K562 (cell line): ENCODE data around the gene FYB2. TPM values are rescaled to one million over a fixed set of nuclear protein-coding genes. Genes with fewer than 3 reads are reported as not detected.

ENCODE experiments used
- ATAC-seq: fragments of 200-7000 bp; cut with Tn5 transposase; 3 replicates; pipeline ENCODE4 v1.9.1; 2020; ENCODE audit warnings: moderate library complexity
- BruUV-seq: library from RNA; stranded (reverse); fragments of 400-500 nt; replicated peaks from 2 replicates; lab custom pipeline; 2021; lab: Mats Ljungman, UMichigan
- CTCF ChIA-PET: fragments of 300-600 bp; formaldehyde crosslinking; extraction: SDS; loops from one replicate; lab custom pipeline; 2021; ENCODE audit warnings: low intra/inter-chr PET ratio; lab: Yijun Ruan, JAX
- POLR2A ChIA-PET: fragments of 300-600, 350-650 bp; sonication (Branson Sonifier 250); formaldehyde crosslinking; extraction: SDS; loops from one replicate; lab custom pipeline; 2021; ENCODE audit warnings: antibody characterized with exemption, inconsistent platforms; lab: Yijun Ruan, JAX
- DNase-seq, 4 experiments: peaks; one replicate each; pipeline versions ENCODE4 v3.0.0 to v3.0.0-alpha.2; 2011 to 2018; ENCODE audit warnings: low spot score in 3 of 4, mixed read lengths in 3 of 4; ENCODE audit errors: extremely low read depth in 1 of 4
- FAIRE-seq: peaks from 2 replicates; lab custom pipeline; 2011; peaks lifted over from hg19 to GRCh38; lab: Jason Lieb, UNC
- H2AFZ ChIP-seq: 2 replicates; pipeline ENCODE4 v1.6.0; 2011; ENCODE audit warnings: low read depth, low read length, control low read depth, inconsistent platforms
- H3K27ac ChIP-seq: fragments of 200-600 bp; 3 replicates; pipeline ENCODE4 v1.8.0; 2011; ENCODE audit warnings: low read depth, mild to moderate bottlenecking, control low read depth, inconsistent platforms, low read length, moderate library complexity, mixed read lengths; ENCODE audit errors: extremely low read depth
- H3K27me3 ChIP-seq, 2 experiments: fragments of 300-600 bp in 1 of 2; 2 replicates in 1 of 2; 3 replicates in 1 of 2; pipeline versions ENCODE4 v1.6.0 to v1.8.0; 2011; ENCODE audit warnings: inconsistent platforms in 2 of 2, low read length in 2 of 2, mild to moderate bottlenecking in 1 of 2, mixed read lengths in 1 of 2, moderate library complexity in 1 of 2; ENCODE audit not compliant: control insufficient read depth in 2 of 2, insufficient read depth in 2 of 2
- H3K36me3 ChIP-seq: fragments of 300-600 bp; 3 replicates; pipeline ENCODE4 v1.8.0; 2011; ENCODE audit warnings: mild to moderate bottlenecking, low read length, inconsistent platforms; ENCODE audit not compliant: control insufficient read depth, insufficient read depth
- H3K4me1 ChIP-seq, 2 experiments: fragments of 200-600 bp in 1 of 2; replicated peaks in 1 of 2; 2 replicates in 1 of 2; 3 replicates in 1 of 2; pipeline versions ENCODE4 v1.5.1 to v1.8.0; 2011; ENCODE audit warnings: inconsistent platforms in 2 of 2, low read length in 2 of 2, mild to moderate bottlenecking in 1 of 2, mixed read lengths in 1 of 2, moderate library complexity in 1 of 2; ENCODE audit not compliant: control insufficient read depth in 2 of 2, insufficient read depth in 2 of 2
- H3K4me2 ChIP-seq: 2 replicates; pipeline ENCODE4 v1.6.1; 2011; ENCODE audit warnings: low read length, control low read depth, inconsistent platforms, mixed read lengths; ENCODE audit not compliant: insufficient read depth
- H3K4me3 ChIP-seq: fragments of 200-600 bp; sonication (generic), shearing (Covaris generic); 2 replicates; pipeline ENCODE4 v1.5.1; 2016; ENCODE audit warnings: control low read depth, inconsistent platforms
- H3K79me2 ChIP-seq: fragments of 200-600 bp; 3 replicates; pipeline ENCODE4 v1.8.0; 2011; ENCODE audit warnings: low read length, inconsistent platforms; ENCODE audit not compliant: control insufficient read depth, insufficient read depth
- H3K9ac ChIP-seq, 2 experiments: 2 replicates each; pipeline versions ENCODE4 v1.6.0 to v1.6.1; 2011; ENCODE audit warnings: low read depth in 2 of 2, low read length in 2 of 2, control low read depth in 1 of 2, inconsistent platforms in 1 of 2, mild to moderate bottlenecking in 1 of 2, mixed read lengths in 1 of 2; ENCODE audit not compliant: insufficient read depth in 1 of 2
- H3K9me1 ChIP-seq: one replicate; pipeline ENCODE4 v1.6.0; 2011; ENCODE audit warnings: inconsistent platforms, mild to moderate bottlenecking, low read length, moderate library complexity; ENCODE audit not compliant: control insufficient read depth, insufficient read depth
- H3K9me3 ChIP-seq: replicated peaks from 2 replicates; pipeline ENCODE4 v1.5.1; 2011; ENCODE audit warnings: low read depth, low read length, inconsistent platforms; ENCODE audit not compliant: control insufficient read depth, insufficient read depth
- H4K20me1 ChIP-seq: replicated peaks from 2 replicates; pipeline ENCODE4 v1.6.1; 2011; ENCODE audit warnings: low read length, inconsistent platforms, mixed read lengths; ENCODE audit not compliant: control insufficient read depth, insufficient read depth
- AFF1 ChIP-seq, 2 experiments: fragments of 450-650 bp; IDR thresholded peaks; 2 replicates each; pipeline ENCODE4 v1.6.1; 2018; ENCODE audit warnings: mild to moderate bottlenecking in 2 of 2, low read depth in 1 of 2; ENCODE audit not compliant: partially characterized antibody in 2 of 2
- ATF4 ChIP-seq: fragments of 450-650 bp; formaldehyde crosslinking; IDR thresholded peaks from 2 replicates; pipeline ENCODE4 v1.4.0; 2022; ENCODE audit warnings: mild to moderate bottlenecking, moderate library complexity
- CBX2 ChIP-seq: fragments of 200-600 bp; sonication (generic); IDR thresholded peaks from one replicate; pipeline ENCODE4 v1.6.1; 2012; ENCODE audit warnings: mild to moderate bottlenecking, low read length, inconsistent platforms; ENCODE audit not compliant: insufficient read depth, poor library complexity, severe bottlenecking
- FIP1L1 ChIP-seq: fragments of 200-400 bp; formaldehyde crosslinking; IDR thresholded peaks from 2 replicates; pipeline ENCODE4 v1.6.1; 2018; ENCODE audit warnings: mild to moderate bottlenecking, low read depth, low read length; ENCODE audit not compliant: poor library complexity, severe bottlenecking
- FUS ChIP-seq: fragments of 200-400 bp; formaldehyde crosslinking; optimal IDR thresholded peaks from 2 replicates; pipeline ENCODE3; 2017; ENCODE audit warnings: low read depth, low read length
- MCM3 ChIP-seq: fragments of 450-650 bp; IDR thresholded peaks from 2 replicates; pipeline ENCODE4 v1.6.1; 2016
- NCOA2 ChIP-seq, 2 experiments: fragments of 450-650 bp; IDR thresholded peaks; 2 replicates each; pipeline ENCODE4 v1.6.1; 2018; ENCODE audit warnings: mild to moderate bottlenecking in 2 of 2, moderate library complexity in 1 of 2; ENCODE audit not compliant: partially characterized antibody in 2 of 2
- RB1 ChIP-seq: fragments of 450-650 bp; IDR thresholded peaks from 2 replicates; pipeline ENCODE4 v1.6.1; 2017; ENCODE audit warnings: low read depth, mild to moderate bottlenecking
- ZBTB34 ChIP-seq: fragments of 250-450 bp; sonication (Bioruptor Pico); IDR thresholded peaks from 2 replicates; pipeline ENCODE4 v1.8.0; 2021; ENCODE audit warnings: mild to moderate bottlenecking, moderate library complexity
- ZNF224 ChIP-seq: sonication (generic); formaldehyde crosslinking; IDR thresholded peaks from 2 replicates; pipeline ENCODE4 v1.8.0; 2022; ENCODE audit warnings: mild to moderate bottlenecking, missing genetic modification reagents
- ZNF253 ChIP-seq: fragments of 250-450 bp; sonication (Bioruptor Pico); conservative IDR thresholded peaks from 2 replicates; pipeline ENCODE4 v1.6.1; 2021; ENCODE audit warnings: mild to moderate bottlenecking
- WGBS: fragments of 100-300 bp; shearing (Covaris generic); methylation state at CpG from one replicate; pipeline ENCODE4 v1.1.6; 2016; ENCODE audit warnings: low coverage, mixed read lengths; ENCODE audit not compliant: insufficient coverage; ENCODE audit errors: missing lambda C conversion rate; 5-methylcytosine and 5-hydroxymethylcytosine counted together
- in situ Hi-C: fragments of 300-500 bp; cut with MboI; formaldehyde crosslinking; loops from 4 replicates; pipeline ENCODE4 v1.15.0; 2018; ENCODE audit warnings: inconsistent platforms, mixed read lengths
- intact Hi-C: fragments of 100-400 bp; cut with micrococcal nuclease; formaldehyde crosslinking; loops from 2 replicates; pipeline ENCODE4 v1.14.2; 2022
- polyA plus RNA-seq, 8 experiments: library from polyadenylated mRNA; depleted of rRNA in 4 of 8; stranded (reverse) in 5 of 8; unstranded in 3 of 8; fragments of >200 nt; fragmentation: Nextera tagmentation in 2 of 8; fragmentation: Illumina TruSeq in 1 of 8; extraction: Ambion mirVana in 2 of 8; extraction: Trizol in 1 of 8; gene quantifications; 2 replicates each; pipeline versions ENCODE4 v1.2.1 to v1.2.3, GENCODE V29; 2011 to 2014; ENCODE audit warnings: inconsistent platforms in 1 of 8, missing spikeins in 1 of 8
- total RNA-seq, 7 experiments: library from RNA; depleted of rRNA in 6 of 7; stranded (reverse); fragments of >200 nt in 6 of 7; fragmentation: Illumina TruSeq in 2 of 7; extraction: Trizol in 2 of 7; gene quantifications; 2 replicates each; pipeline versions ENCODE4 v1.2.1 to v1.2.3, GENCODE V29; 2011 to 2021; ENCODE audit warnings: low replicate concordance in 1 of 7

Gene FYB2
- total and polyA plus RNA-seq, 9 of the 15 experiments (the other 6 are each of a cell fraction or from before 2014, with no cell fraction given) = not detected

GRCh38 chr1:56696663-56697062 lies 122.5 kb downstream of the FYB2 start:
- no TSS peak for BruUV-seq
- DNase-seq (no peak), FAIRE-seq (no peak)
- Histone ChIP-seq H3K4me2 (no peak overlapping the region), H3K9ac (no peak overlapping the region)
- intact Hi-C loops = no loop called here
- no peak for TF ChIP-seq RB1
- no peak for TF ChIP-seq FUS
- no peak for TF ChIP-seq NCOA2 (IDR thresholded peaks at IDR 0.05; ENCODE audit: partially characterized antibody in 2 of 2)
- no peak for TF ChIP-seq AFF1 (IDR thresholded peaks at IDR 0.05; ENCODE audit: low read depth in 1 of 2, partially characterized antibody in 2 of 2)
- no peak for TF ChIP-seq FIP1L1
- TF ChIP-seq MCM3 = no peak
- no peak for TF ChIP-seq ZBTB34 (CRISPR knock-in tag)
- no peak for TF ChIP-seq CBX2
- no peak for TF ChIP-seq ATF4 (CRISPR knock-in tag)
- no peak for TF ChIP-seq ZNF224
- TF ChIP-seq ZNF253 (CRISPR knock-in tag) = no peak
- TF ChIP-seq, all 486 proteins: peak for 0
- no peak overlapping the region for H3K27ac ChIP-seq
- H3K9me3 ChIP-seq = no peaks in the 10 kb centered on the region
- H3K79me2 ChIP-seq = no peaks in the 10 kb centered on the region
- H4K20me1 ChIP-seq = no peaks in the 10 kb centered on the region
- no peak overlapping the region for H2AFZ ChIP-seq
- CTCF ChIA-PET = no interaction called here
- 2% methylated on average over 2 of the region's 3 CpGs for WGBS
- in situ Hi-C loops = no loop called here
- H3K4me3 ChIP-seq = no peak overlapping the region
- no peaks in the 10 kb centered on the region for H3K4me1 ChIP-seq
- H3K27me3 ChIP-seq = no peaks in the 10 kb centered on the region
- ATAC-seq = no peak
- no peaks in the 10 kb centered on the region for H3K9me1 ChIP-seq
- H3K36me3 ChIP-seq = no peaks in the 10 kb centered on the region
- POLR2A ChIA-PET = no interaction called here
